Adipocyte (in vitro differentiated cells): ENCODE results near the gene PDZD2.

Experiments used
- DNase-seq: peaks from one replicate; pipeline ENCODE4 v3.0.0-alpha.2; 2015; ENCODE audit warnings: low read depth
- H3K27me3 ChIP-seq: replicated peaks from 2 replicates; pipeline ENCODE4 v1.7.0; 2013; ENCODE audit warnings: mild to moderate bottlenecking, low read length, moderate library complexity; ENCODE audit not compliant: control insufficient read depth, insufficient read depth
- H3K36me3 ChIP-seq: 2 replicates; pipeline ENCODE4 v1.7.0; 2013; ENCODE audit warnings: low read length, mild to moderate bottlenecking, moderate library complexity; ENCODE audit not compliant: control insufficient read depth, insufficient read depth, severe bottlenecking
- H3K4me1 ChIP-seq: 2 replicates; pipeline ENCODE4 v1.7.0; 2013; ENCODE audit warnings: mild to moderate bottlenecking, low read length, moderate library complexity; ENCODE audit not compliant: control insufficient read depth, insufficient read depth
- H3K4me3 ChIP-seq: 2 replicates; pipeline ENCODE4 v1.7.0; 2013; ENCODE audit warnings: mild to moderate bottlenecking, low read length, moderate library complexity
- H3K9ac ChIP-seq: 2 replicates; pipeline ENCODE4 v1.7.0; 2013; ENCODE audit warnings: mild to moderate bottlenecking, low read length, moderate library complexity
- H3K9me3 ChIP-seq: 2 replicates; pipeline ENCODE4 v1.7.0; 2013; ENCODE audit warnings: mild to moderate bottlenecking, low read length, moderate library complexity; ENCODE audit not compliant: control insufficient read depth

PDZD2 gene

DNA sequence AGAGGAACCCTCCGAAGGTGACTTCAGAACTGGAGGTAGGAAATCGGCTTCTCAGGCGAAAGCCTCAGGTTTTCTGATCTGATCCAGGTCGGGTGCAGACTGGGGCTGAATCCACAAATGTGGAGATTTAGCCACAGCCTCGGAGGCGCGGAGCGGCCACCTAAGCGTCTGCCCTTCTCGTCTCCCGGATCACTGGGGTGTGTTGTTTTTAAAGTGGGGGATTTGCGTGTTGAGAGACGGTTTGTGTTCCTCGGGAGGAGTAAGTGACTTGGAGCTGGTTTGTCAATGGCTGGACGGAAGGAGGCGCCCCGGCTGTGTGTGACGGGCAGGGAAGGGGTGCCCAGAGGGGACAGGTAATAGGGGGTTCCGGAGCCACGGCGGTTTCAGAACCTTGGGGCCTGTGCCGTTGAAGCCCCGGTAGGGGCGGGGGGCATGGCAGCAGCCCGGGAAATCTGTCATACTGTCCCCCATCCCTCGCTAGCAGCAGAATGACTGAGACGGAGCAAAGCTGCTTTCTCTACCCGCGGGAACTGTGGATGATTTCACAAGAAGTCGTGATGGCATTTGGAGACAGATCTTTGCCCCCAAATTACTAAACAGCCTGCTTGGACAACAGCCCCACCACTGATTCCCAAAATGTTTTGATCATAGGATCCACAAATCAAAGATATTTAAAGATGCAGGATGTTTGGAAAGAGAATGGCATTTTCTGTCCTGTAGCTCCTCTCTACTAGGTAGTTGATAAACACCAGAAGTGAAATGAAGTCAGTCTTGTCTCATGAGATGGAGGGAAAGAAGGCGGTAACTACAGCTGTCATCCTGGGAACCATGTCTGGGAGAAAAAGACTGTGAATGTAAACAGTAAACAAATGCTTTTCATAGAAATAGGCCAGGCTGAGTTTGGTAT lies 216.5 kb downstream of the PDZD2 start:
- peak overlapping the region; percentile 84 for H3K4me3 ChIP-seq
- peak; percentile 22 for DNase-seq
- peaks cover 28% of the 10 kb centered on the region for H3K27me3 ChIP-seq
- peaks cover 20% of the 10 kb centered on the region for H3K4me1 ChIP-seq
- H3K9me3 ChIP-seq, result peaks cover 20% of the 10 kb centered on the region
- no peaks in the 10 kb centered on the region for H3K36me3 ChIP-seq
- H3K9ac ChIP-seq, result peak overlapping the region; percentile 82

DNA sequence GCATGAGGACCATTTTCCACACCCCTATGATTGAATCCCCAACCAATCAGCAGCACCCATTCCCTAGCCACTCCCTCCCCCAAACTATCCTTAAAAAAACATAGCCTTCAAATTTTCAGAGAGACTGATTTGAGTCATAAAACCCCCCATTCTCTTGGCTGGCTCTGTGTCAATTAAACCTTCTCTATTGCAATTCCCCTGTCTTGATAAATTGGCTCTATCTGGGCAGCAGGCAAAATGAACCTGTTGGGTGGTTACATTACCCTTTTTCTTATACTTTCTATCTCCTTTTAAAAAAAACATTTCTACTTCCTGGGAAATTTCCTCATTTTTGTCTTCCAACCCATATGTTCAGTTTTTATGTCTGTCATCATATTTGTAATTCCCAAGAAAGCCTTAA lies 220.2 kb downstream of the PDZD2 start:
- Histone ChIP-seq H3K36me3 (no peaks in the 10 kb centered on the region), H3K9ac (no peak overlapping the region), H3K27me3 (peaks cover 20% of the 10 kb centered on the region), H3K9me3 (peaks cover 25% of the 10 kb centered on the region), H3K4me1 (peaks cover 18% of the 10 kb centered on the region), H3K4me3 (no peak overlapping the region)
- no peak for DNase-seq

- Histone ChIP-seq H3K4me1 (peaks cover 6% of the 10 kb centered on the region), H3K9ac (no peak overlapping the region), H3K27me3 (peaks cover 17% of the 10 kb centered on the region), H3K4me3 (no peak overlapping the region), H3K9me3 (peaks cover 25% of the 10 kb centered on the region), H3K36me3 (no peaks in the 10 kb centered on the region)
- no peak for DNase-seq
Measured at GRCh38 chr5:31860278-31860677, 221.3 kb downstream of the PDZD2 start.

DNA sequence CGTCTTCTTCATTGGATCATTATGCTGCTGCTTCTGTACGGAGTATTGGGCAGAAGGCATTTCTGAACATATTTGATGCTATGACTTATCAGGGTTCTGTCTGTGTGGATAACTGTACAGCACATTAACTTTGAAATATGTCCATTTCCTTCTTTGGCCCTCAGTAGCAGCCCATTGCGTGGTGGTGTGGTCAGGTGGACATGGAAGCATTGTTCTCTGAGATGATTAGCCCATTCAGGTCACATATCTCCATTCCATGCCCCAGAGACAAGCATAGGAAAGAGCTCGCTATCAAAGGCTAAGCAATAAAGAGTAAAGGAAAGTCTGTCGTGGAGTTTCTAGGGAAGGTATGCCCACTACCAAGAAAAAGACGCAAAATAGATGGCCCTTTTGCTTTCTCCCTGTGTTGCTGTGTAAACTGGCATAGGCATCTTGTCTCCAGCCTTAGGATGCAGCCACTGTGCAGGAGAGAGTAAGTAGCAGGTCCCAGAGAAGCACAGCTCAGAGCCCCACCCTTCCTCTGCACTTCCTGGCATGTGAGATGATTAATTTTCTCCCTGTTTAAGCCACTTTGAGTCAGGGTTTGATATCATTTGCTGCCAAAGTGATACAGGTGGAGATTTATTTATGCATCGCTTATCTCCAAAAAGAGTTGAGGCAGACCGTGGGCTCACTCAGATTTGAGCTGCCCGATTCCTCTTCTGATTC lies 221.9 kb downstream of the PDZD2 start:
- Histone ChIP-seq H3K9me3 (peaks cover 25% of the 10 kb centered on the region), H3K27me3 (peaks cover 14% of the 10 kb centered on the region), H3K4me1 (peaks cover 2% of the 10 kb centered on the region), H3K4me3 (no peak overlapping the region), H3K9ac (no peak overlapping the region), H3K36me3 (no peaks in the 10 kb centered on the region)
- DNase-seq, result no peak

DNA sequence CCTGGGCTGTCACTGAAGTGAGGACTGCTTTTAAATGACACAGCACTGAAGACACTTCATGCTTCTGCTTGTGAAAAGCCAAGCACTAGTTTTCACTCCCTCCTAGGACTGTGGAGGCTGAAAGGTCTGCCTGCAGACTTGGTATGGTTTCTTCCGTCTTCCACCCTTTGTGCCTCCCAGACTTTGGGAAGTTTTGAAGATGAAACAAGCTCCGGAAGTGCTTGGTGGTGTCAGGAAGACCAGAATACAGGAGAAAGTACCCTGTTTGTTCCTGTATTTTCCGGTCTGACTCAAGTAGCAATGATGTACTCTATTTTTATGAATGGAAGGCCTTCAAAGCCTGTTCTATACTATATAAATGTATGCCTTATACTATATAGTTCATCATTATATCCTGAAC lies 222.7 kb downstream of the PDZD2 start:
- DNase-seq, result no peak
- H3K27me3 ChIP-seq, result peaks cover 10% of the 10 kb centered on the region
- H3K4me1 ChIP-seq, result no peaks in the 10 kb centered on the region
- H3K4me3 ChIP-seq, result no peak overlapping the region
- H3K36me3 ChIP-seq, result no peaks in the 10 kb centered on the region
- H3K9me3 ChIP-seq, result peaks cover 25% of the 10 kb centered on the region
- no peak overlapping the region for H3K9ac ChIP-seq

DNA sequence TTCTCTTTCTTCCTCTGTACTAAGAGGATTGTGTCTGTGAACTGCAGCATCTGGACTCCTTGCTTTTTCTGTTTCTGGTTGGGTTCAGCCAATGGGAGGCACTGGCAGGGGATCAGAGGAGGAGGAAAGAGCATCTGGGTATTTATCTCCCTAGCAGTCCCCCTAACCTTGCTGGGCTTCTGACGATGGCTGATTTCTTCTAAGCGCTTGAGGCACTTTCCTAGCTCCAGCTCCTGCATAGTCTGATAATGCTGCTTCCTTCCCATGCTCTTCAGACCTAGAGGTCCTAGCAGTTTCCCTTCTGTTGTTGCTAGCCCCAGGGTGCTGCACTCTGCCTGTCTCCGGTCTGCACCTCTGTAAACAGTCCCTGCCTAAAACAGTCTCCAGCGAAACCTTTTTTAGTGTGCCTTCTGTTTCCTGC lies 225.1 kb downstream of the PDZD2 start:
- peaks cover 14% of the 10 kb centered on the region for H3K27me3 ChIP-seq
- no peaks in the 10 kb centered on the region for H3K36me3 ChIP-seq
- H3K4me3 ChIP-seq, result no peak overlapping the region
- H3K4me1 ChIP-seq, result no peaks in the 10 kb centered on the region
- H3K9me3 ChIP-seq, result peaks cover 18% of the 10 kb centered on the region
- no peak overlapping the region for H3K9ac ChIP-seq
- no peak for DNase-seq

GRCh38 chr5:31866166-31866565 lies 227.2 kb downstream of the PDZD2 start:
- Histone ChIP-seq H3K27me3 (peaks cover 21% of the 10 kb centered on the region), H3K4me3 (no peak overlapping the region), H3K9ac (no peak overlapping the region), H3K9me3 (no peaks in the 10 kb centered on the region), H3K4me1 (no peaks in the 10 kb centered on the region), H3K36me3 (no peaks in the 10 kb centered on the region)
- no peak for DNase-seq

- Histone ChIP-seq H3K9me3 (no peaks in the 10 kb centered on the region), H3K36me3 (no peaks in the 10 kb centered on the region), H3K4me1 (no peaks in the 10 kb centered on the region), H3K27me3 (peaks cover 23% of the 10 kb centered on the region), H3K4me3 (no peak overlapping the region), H3K9ac (no peak overlapping the region)
- DNase-seq, result no peak
Measured at GRCh38 chr5:31867219-31867618, 228.3 kb downstream of the PDZD2 start.

DNA sequence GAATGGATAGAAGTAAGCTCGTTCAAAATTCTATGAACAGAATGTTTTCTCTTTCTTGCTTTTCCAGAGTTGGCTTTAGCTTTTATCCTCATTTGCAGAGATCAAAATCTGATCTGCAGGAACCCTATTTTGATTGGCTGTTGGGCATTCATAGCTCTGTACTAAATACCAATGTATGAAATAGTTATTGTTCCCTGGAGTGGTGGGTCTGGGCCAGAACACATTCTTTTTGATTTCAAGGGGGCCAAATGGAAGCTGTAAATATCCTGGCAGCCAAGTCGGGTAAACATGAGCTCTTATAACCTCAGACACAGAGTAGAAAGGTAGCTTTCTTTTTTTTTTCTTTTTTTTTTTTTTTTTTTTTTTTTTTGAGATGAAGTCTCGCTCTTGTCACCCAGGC lies 241.5 kb downstream of the PDZD2 start:
- no peak for DNase-seq
- H3K9ac ChIP-seq, result no peak overlapping the region
- H3K36me3 ChIP-seq, result no peaks in the 10 kb centered on the region
- H3K27me3 ChIP-seq, result no peaks in the 10 kb centered on the region
- no peak overlapping the region for H3K4me3 ChIP-seq
- no peaks in the 10 kb centered on the region for H3K9me3 ChIP-seq
- peaks cover 11% of the 10 kb centered on the region for H3K4me1 ChIP-seq

GRCh38 chr5:31884896-31885295 lies 246.0 kb downstream of the PDZD2 start:
- no peak for DNase-seq
- H3K9ac ChIP-seq, result no peak overlapping the region
- H3K27me3 ChIP-seq, result peaks cover 15% of the 10 kb centered on the region
- H3K4me1 ChIP-seq, result peaks cover 11% of the 10 kb centered on the region
- no peaks in the 10 kb centered on the region for H3K9me3 ChIP-seq
- no peaks in the 10 kb centered on the region for H3K36me3 ChIP-seq
- H3K4me3 ChIP-seq, result no peak overlapping the region

DNA sequence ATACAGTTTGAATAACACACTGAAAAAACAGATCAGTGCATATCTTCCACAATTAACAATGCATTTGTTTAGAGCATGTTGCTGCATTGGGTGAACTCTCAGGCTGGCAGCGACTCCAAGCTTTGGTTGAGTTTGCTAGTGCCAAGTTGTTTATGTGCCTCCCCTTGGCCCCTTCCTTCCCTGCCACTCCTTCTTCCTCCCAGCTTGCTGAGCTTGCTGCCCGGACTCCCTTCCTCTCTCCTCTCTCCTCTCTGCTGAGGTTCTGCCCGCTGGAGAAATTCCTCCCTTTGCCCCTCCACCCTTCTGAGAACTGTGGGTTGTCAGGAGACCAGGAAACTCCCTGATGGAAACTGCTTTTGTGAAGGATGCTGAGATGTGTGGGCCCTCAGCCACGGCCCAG lies 247.3 kb downstream of the PDZD2 start:
- DNase-seq, result no peak
- Histone ChIP-seq H3K9me3 (no peaks in the 10 kb centered on the region), H3K36me3 (no peaks in the 10 kb centered on the region), H3K4me1 (peaks cover 11% of the 10 kb centered on the region), H3K4me3 (no peak overlapping the region), H3K9ac (no peak overlapping the region), H3K27me3 (peaks cover 15% of the 10 kb centered on the region)
